Keratinocyte (primary cell): Measurements from ENCODE around the gene MYLK3. TPM values are rescaled to one million over a fixed set of nuclear protein-coding genes. Genes with fewer than 3 reads are reported as not detected.

Source experiments
- DNase-seq: peaks from one replicate; pipeline ENCODE4 v3.0.0-alpha.2; 2011; ENCODE audit warnings: low read depth, missing footprints, low spot score
- FAIRE-seq: peaks from 2 replicates; lab custom pipeline; 2011; peaks lifted over from hg19 to GRCh38; lab: Jason Lieb, UNC
- H2AFZ ChIP-seq: 2 replicates; pipeline ENCODE4 v1.6.0; 2012; ENCODE audit warnings: low read length, control low read depth, inconsistent platforms; ENCODE audit not compliant: control insufficient read depth
- H3K27ac ChIP-seq: 2 replicates; pipeline ENCODE4 v1.5.1; 2011; ENCODE audit warnings: low read length; ENCODE audit not compliant: control insufficient read depth, insufficient read depth
- H3K27me3 ChIP-seq: 3 replicates; pipeline ENCODE4 v1.6.0; 2011; ENCODE audit warnings: low read length; ENCODE audit not compliant: control insufficient read depth, insufficient read depth; ENCODE audit errors: extremely low read depth
- H3K36me3 ChIP-seq, 2 experiments: 2 replicates in 1 of 2; 3 replicates in 1 of 2; pipeline ENCODE4 v1.5.1; 2011; ENCODE audit warnings: low read length in 2 of 2, mild to moderate bottlenecking in 1 of 2; ENCODE audit not compliant: control insufficient read depth in 2 of 2, insufficient read depth in 2 of 2; ENCODE audit errors: extremely low read depth in 1 of 2
- H3K4me1 ChIP-seq: 3 replicates; pipeline ENCODE4 v1.5.1; 2011; ENCODE audit warnings: low read length; ENCODE audit not compliant: control insufficient read depth, insufficient read depth; ENCODE audit errors: extremely low read depth
- H3K4me2 ChIP-seq: 3 replicates; pipeline ENCODE4 v1.6.0; 2011; ENCODE audit warnings: low read depth, low read length; ENCODE audit not compliant: control insufficient read depth, insufficient read depth; ENCODE audit errors: extremely low read depth
- H3K4me3 ChIP-seq, 3 experiments: fragments of 200-600 bp in 1 of 3; sonication (generic) in 1 of 3; 2 replicates in 2 of 3; 3 replicates in 1 of 3; pipeline ENCODE4 v1.5.1; 2011 to 2016; ENCODE audit warnings: low read length in 3 of 3, mild to moderate bottlenecking in 3 of 3, control low read depth in 2 of 3, inconsistent platforms in 1 of 3, low read depth in 1 of 3, mixed read lengths in 1 of 3, mixed run types in 1 of 3, moderate library complexity in 1 of 3; ENCODE audit not compliant: control insufficient read depth in 2 of 3, insufficient read depth in 2 of 3; ENCODE audit errors: extremely low read depth in 1 of 3
- H3K79me2 ChIP-seq: 2 replicates; pipeline ENCODE4 v1.6.0; 2012; ENCODE audit warnings: low read length; ENCODE audit not compliant: control insufficient read depth, insufficient read depth
- H3K9ac ChIP-seq: 3 replicates; pipeline ENCODE4 v1.6.0; 2011; ENCODE audit warnings: low read length; ENCODE audit not compliant: control insufficient read depth, insufficient read depth; ENCODE audit errors: extremely low read depth
- H3K9me1 ChIP-seq: 3 replicates; pipeline ENCODE4 v1.6.0; 2011; ENCODE audit warnings: low read length; ENCODE audit not compliant: control insufficient read depth, insufficient read depth; ENCODE audit errors: extremely low read depth
- H3K9me3 ChIP-seq: 2 replicates; pipeline ENCODE4 v1.5.1; 2012; ENCODE audit warnings: low read depth, low read length; ENCODE audit not compliant: control insufficient read depth
- H4K20me1 ChIP-seq: 3 replicates; pipeline ENCODE4 v1.6.0; 2011; ENCODE audit warnings: low read length; ENCODE audit not compliant: control insufficient read depth, insufficient read depth; ENCODE audit errors: extremely low read depth
- CTCF ChIP-seq, 3 experiments: IDR thresholded peaks in 1 of 3; conservative IDR thresholded peaks in 1 of 3; optimal IDR thresholded peaks in 1 of 3; 2 replicates in 2 of 3; 3 replicates in 1 of 3; pipeline versions ENCODE3 to v1.5.1; 2011; ENCODE audit warnings: low read length in 3 of 3, mild to moderate bottlenecking in 3 of 3, moderate library complexity in 2 of 3, control low read depth in 1 of 3, inconsistent platforms in 1 of 3; ENCODE audit not compliant: insufficient read depth in 2 of 3; ENCODE audit errors: extremely low read depth in 1 of 3
- EZH2 ChIP-seq: IDR thresholded peaks from one replicate; pipeline ENCODE4 v1.6.1; 2012; ENCODE audit warnings: inconsistent platforms, mild to moderate bottlenecking, low read length, moderate library complexity
- dilution Hi-C: fragments of 300-500 bp; cut with MboI; formaldehyde crosslinking; loops from one replicate; pipeline ENCODE4 v1.7.0; 2020; ENCODE audit warnings: low sequenced_read_pairs; ENCODE audit not compliant: extremely low pct_ligation_motif_present
- polyA plus RNA-seq, 5 experiments: library from polyadenylated mRNA; depleted of rRNA in 3 of 5; stranded (reverse) in 3 of 5; stranded (forward) in 1 of 5; unstranded in 1 of 5; fragments of >200 nt; gene quantifications; 1 replicate in 1 of 5; 2 replicates in 3 of 5; 3 replicates in 1 of 5; pipeline versions ENCODE4 v1.2.1 to v1.2.3, GENCODE V29; 2011 to 2012; ENCODE audit warnings: missing spikeins in 2 of 5, low read depth in 1 of 5, low replicate concordance in 1 of 5

The MYLK3 gene
- polyA plus RNA-seq, 1 donor (not counting 4 experiments of a cell fraction or from before 2014, with no cell fraction given) = 0.03 TPM

DNA sequence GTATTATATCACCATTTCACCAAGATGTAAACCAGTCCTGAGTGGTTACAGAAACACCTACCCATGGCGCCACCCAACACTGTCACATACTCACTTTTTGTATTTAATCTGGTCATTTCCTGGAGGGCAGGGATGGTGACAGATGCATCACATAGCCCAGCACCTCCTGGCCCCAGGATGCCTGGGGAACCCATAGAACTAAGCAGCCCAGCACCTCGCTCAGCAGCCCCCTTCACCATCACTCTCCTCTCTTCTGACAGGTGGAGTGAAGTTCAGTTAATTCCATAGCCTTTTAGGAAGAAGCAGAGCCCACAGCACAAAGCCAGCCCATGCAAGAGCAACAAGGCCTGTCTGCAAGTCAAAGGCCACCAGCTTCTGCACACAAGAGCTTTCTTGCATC is 27.5 kb downstream of the MYLK3 start:
- dilution Hi-C loops = no loop called here
- no peak for FAIRE-seq
- Histone ChIP-seq H3K27me3 (no peaks in the 10 kb centered on the region), H3K9me3 (no peaks in the 10 kb centered on the region), H3K9me1 (no peaks in the 10 kb centered on the region), H3K27ac (no peak overlapping the region), H3K79me2 (no peaks in the 10 kb centered on the region), H3K4me3 (no peak overlapping the region), H3K4me2 (no peak overlapping the region), H3K9ac (no peak overlapping the region), H2AFZ (no peak overlapping the region), H4K20me1 (no peaks in the 10 kb centered on the region), H3K36me3 (no peaks in the 10 kb centered on the region), H3K4me1 (no peaks in the 10 kb centered on the region)
- DNase-seq = no peak
- TF ChIP-seq CTCF (optimal IDR thresholded peaks at IDR 0.05 in 1 of 3, IDR thresholded peaks at IDR 0.05 in 1 of 3, conservative IDR thresholded peaks at IDR 0.05 in 1 of 3; ENCODE audit: extremely low read depth in 1 of 3, insufficient read depth in 2 of 3, low read length in 3 of 3) (no peak), EZH2 (no peak)

DNA sequence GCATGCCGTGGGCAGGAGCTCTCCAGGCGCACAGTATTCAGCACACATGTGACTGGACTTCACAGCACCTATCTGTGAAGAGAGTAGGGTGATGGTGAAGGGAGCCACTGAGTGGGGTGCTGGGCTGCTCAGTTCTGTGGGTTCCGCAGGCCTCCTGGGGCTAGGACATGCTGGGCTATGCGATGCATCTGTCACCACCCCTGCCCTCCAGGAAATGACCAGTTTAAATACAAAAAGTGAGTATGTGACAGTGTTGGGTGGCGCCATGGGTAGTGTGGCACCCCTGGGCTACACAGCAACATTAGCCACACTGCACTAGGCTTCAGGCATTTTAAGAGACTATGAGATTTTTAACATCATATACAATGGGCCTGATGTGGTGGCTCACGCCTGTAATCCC is 28.6 kb downstream of the MYLK3 start:
- Histone ChIP-seq H3K9me1 (no peaks in the 10 kb centered on the region), H3K27ac (no peak overlapping the region), H3K9me3 (no peaks in the 10 kb centered on the region), H3K27me3 (no peaks in the 10 kb centered on the region), H3K79me2 (no peaks in the 10 kb centered on the region), H3K36me3 (no peaks in the 10 kb centered on the region), H3K9ac (no peak overlapping the region), H3K4me3 (no peak overlapping the region), H3K4me2 (no peak overlapping the region), H4K20me1 (no peaks in the 10 kb centered on the region), H3K4me1 (no peaks in the 10 kb centered on the region), H2AFZ (no peak overlapping the region)
- dilution Hi-C loops = no loop called here
- FAIRE-seq (no peak), DNase-seq (no peak)
- no peak for TF ChIP-seq CTCF (optimal IDR thresholded peaks at IDR 0.05 in 1 of 3, IDR thresholded peaks at IDR 0.05 in 1 of 3, conservative IDR thresholded peaks at IDR 0.05 in 1 of 3; ENCODE audit: extremely low read depth in 1 of 3, insufficient read depth in 2 of 3, low read length in 3 of 3)
